ENCODE results near the gene RPH3AL. TPM values are rescaled to one million over a fixed set of nuclear protein-coding genes. Genes with fewer than 3 reads are reported as not detected.

The RPH3AL gene
- total RNA-seq, 2 experiments from 2014 or later: 1.7 to 3.0 TPM

- Mint-ChIP-seq H3K4me1 (ENCODE audit: low read depth) (no peaks in the 10 kb centered on the region), H3K9me3 (no peaks in the 10 kb centered on the region), H3K4me3 (no peak overlapping the region), H3K27me3 (no peaks in the 10 kb centered on the region), H3K36me3 (no peaks in the 10 kb centered on the region), H3K27ac (no peak overlapping the region)
- DNase-seq: no peak
- intact Hi-C loops (cut with micrococcal nuclease): no loop called here
- CTCF ChIA-PET: no interaction called here
- POLR2A ChIA-PET: no interaction called here
Observed at GRCh38 chr17:266219-266618, 86.4 kb downstream of the RPH3AL start.

GRCh38 chr17:265718-266117 is 86.9 kb downstream of the RPH3AL start:
- Mint-ChIP-seq H3K27ac (no peak overlapping the region), H3K27me3 (no peaks in the 10 kb centered on the region)
- no peak for DNase-seq

DNA sequence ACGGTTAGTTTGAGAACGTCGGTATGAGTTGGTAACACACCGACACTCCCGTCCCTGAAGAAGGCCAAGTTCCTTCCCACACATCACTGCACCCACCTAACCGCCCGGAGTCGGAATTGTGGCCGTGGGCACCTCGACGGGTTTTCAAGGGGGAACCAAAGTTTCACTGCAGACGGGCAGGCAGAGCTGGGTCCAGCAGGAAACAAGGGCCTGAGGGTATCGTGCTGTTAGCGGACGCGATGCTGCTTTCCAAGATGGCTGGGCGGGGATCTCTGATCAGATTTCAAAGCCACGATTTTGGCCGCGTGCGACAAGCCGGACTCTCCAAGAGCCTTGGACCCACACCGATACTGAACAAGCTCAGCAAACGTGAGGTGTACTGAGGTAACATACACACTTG is 88.8 kb downstream of the RPH3AL start:
- Mint-ChIP-seq H3K4me3 (no peak overlapping the region), H3K9me3 (no peaks in the 10 kb centered on the region), H3K36me3 (no peaks in the 10 kb centered on the region), H3K4me1 (ENCODE audit: low read depth) (no peaks in the 10 kb centered on the region), H3K27me3 (peaks cover 2% of the 10 kb centered on the region), H3K27ac (no peak overlapping the region)
- CTCF ChIA-PET: no interaction called here
- POLR2A ChIA-PET: no interaction called here
- DNase-seq: no peak
- intact Hi-C loops (cut with micrococcal nuclease): no loop called here

More at GRCh38 chr17:265718-266117, 86.9 kb downstream of the RPH3AL start:
- intact Hi-C loops (cut with micrococcal nuclease): no loop called here
- no peaks in the 10 kb centered on the region for H3K9me3 Mint-ChIP-seq
- ChIA-PET POLR2A (no interaction called here), CTCF (no interaction called here)
- no peaks in the 10 kb centered on the region for H3K36me3 Mint-ChIP-seq
- no peak overlapping the region for H3K4me3 Mint-ChIP-seq
- no peaks in the 10 kb centered on the region for H3K4me1 Mint-ChIP-seq (ENCODE audit: low read depth)

- no peaks in the 10 kb centered on the region for H3K9me3 Mint-ChIP-seq
- POLR2A ChIA-PET: no interaction called here
- intact Hi-C loops (cut with micrococcal nuclease): no loop called here
- H3K4me1 Mint-ChIP-seq (ENCODE audit: low read depth): no peaks in the 10 kb centered on the region
- no peak for DNase-seq
- no peak overlapping the region for H3K27ac Mint-ChIP-seq
- CTCF ChIA-PET: no interaction called here
- H3K27me3 Mint-ChIP-seq: peaks cover 2% of the 10 kb centered on the region
- H3K4me3 Mint-ChIP-seq: no peak overlapping the region
- H3K36me3 Mint-ChIP-seq: no peaks in the 10 kb centered on the region
Observed at GRCh38 chr17:263271-263670, 89.3 kb downstream of the RPH3AL start.

GRCh38 chr17:261635-262034 is 91.0 kb downstream of the RPH3AL start:
- intact Hi-C loops (cut with micrococcal nuclease): no loop called here
- H3K4me3 Mint-ChIP-seq: no peak overlapping the region
- H3K4me1 Mint-ChIP-seq (ENCODE audit: low read depth): no peaks in the 10 kb centered on the region
- H3K36me3 Mint-ChIP-seq: no peaks in the 10 kb centered on the region
- H3K27me3 Mint-ChIP-seq: peaks cover 2% of the 10 kb centered on the region
- H3K27ac Mint-ChIP-seq: no peak overlapping the region
- CTCF ChIA-PET: no interaction called here
- H3K9me3 Mint-ChIP-seq: no peaks in the 10 kb centered on the region
- no peak for DNase-seq
- POLR2A ChIA-PET: no interaction called here

DNA sequence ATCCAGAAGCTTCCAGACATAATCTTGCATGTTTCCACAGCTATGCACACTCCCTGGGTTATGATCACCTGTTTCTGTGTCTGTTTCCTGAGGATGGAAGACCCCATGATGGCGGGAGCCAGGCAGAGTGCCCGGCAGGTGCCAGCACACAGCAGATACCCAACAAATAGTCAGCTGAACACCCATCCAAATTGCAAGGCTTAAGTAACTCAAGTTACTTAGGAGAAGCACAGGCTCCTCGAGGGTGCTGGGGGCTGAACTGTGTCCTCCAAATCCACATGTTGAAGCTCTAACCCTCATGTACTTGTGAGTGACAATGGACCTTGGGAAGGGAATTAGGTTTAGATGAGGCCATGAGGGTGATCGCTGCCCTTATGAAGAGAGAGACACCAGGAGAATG is 91.7 kb downstream of the RPH3AL start:
- CTCF ChIA-PET: no interaction called here
- intact Hi-C loops (cut with micrococcal nuclease): no loop called here

DNA sequence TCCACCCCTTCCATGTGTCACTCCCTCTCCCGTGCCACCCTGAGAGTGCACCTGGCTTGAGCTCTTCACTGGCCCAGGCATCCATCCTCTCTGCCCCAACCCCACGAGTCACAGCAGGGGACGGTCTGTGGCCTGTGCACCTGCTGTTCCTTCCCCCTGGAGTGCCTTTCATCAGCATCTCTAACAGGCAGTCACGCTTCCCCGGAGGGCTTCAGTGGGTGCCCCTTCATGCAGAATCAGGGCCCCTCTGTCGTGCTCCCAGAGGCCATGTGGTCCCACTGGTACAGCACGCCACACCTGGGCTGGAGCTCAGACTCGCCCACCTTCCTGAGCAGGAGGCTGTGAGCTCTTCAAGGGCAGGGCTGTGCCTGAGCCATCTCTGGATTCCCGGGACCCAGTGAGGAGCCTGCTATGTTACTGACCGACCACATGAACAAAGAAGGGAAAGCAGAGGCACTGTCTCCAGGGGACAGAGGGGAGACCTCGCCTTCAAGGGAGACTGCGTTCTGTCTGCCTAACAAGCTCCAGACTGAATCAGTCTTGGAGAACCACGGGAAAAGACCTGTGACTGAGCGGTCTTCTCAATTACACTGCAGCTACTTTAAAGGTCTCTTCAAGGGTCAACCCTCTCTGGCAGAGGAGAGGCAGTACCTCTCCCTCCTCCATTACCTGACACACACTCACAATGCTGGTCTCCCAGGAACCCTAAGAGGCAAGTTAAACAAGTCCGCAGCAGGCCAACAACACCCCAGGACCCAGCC is 92.4 kb downstream of the RPH3AL start:
- DNase-seq: no peak
- intact Hi-C loops (cut with micrococcal nuclease): no loop called here
- H3K4me1 Mint-ChIP-seq (ENCODE audit: low read depth): no peaks in the 10 kb centered on the region
- ChIA-PET POLR2A (no interaction called here), CTCF (no interaction called here)
- H3K36me3 Mint-ChIP-seq: no peaks in the 10 kb centered on the region
- no peak overlapping the region for H3K27ac Mint-ChIP-seq
- no peak overlapping the region for H3K4me3 Mint-ChIP-seq
- H3K27me3 Mint-ChIP-seq: peaks cover 2% of the 10 kb centered on the region
- H3K9me3 Mint-ChIP-seq: no peaks in the 10 kb centered on the region

More for the DNA sequence above, 91.7 kb downstream of the RPH3AL start:
- Mint-ChIP-seq H3K27ac (no peak overlapping the region), H3K36me3 (no peaks in the 10 kb centered on the region), H3K4me1 (ENCODE audit: low read depth) (no peaks in the 10 kb centered on the region), H3K4me3 (no peak overlapping the region), H3K27me3 (peaks cover 2% of the 10 kb centered on the region), H3K9me3 (no peaks in the 10 kb centered on the region)
- POLR2A ChIA-PET: no interaction called here
- DNase-seq: no peak

- peaks cover 2% of the 10 kb centered on the region for H3K27me3 Mint-ChIP-seq
- no peaks in the 10 kb centered on the region for H3K9me3 Mint-ChIP-seq
- ChIA-PET POLR2A (no interaction called here), CTCF (no interaction called here)
- no peak overlapping the region for H3K27ac Mint-ChIP-seq
- no peak for DNase-seq
- no peaks in the 10 kb centered on the region for H3K36me3 Mint-ChIP-seq
- no peak overlapping the region for H3K4me3 Mint-ChIP-seq
- no peaks in the 10 kb centered on the region for H3K4me1 Mint-ChIP-seq (ENCODE audit: low read depth)
- intact Hi-C loops (cut with micrococcal nuclease): no loop called here
Observed at GRCh38 chr17:259341-259976, 93.1 kb downstream of the RPH3AL start.

GRCh38 chr17:258906-259305 is 93.7 kb downstream of the RPH3AL start:
- no peak for DNase-seq
- H3K9me3 Mint-ChIP-seq: no peaks in the 10 kb centered on the region
- CTCF ChIA-PET: no interaction called here
- POLR2A ChIA-PET: no interaction called here
- intact Hi-C loops (cut with micrococcal nuclease): no loop called here
- H3K4me1 Mint-ChIP-seq (ENCODE audit: low read depth): no peaks in the 10 kb centered on the region
- peaks cover 2% of the 10 kb centered on the region for H3K27me3 Mint-ChIP-seq
- H3K4me3 Mint-ChIP-seq: no peak overlapping the region
- no peak overlapping the region for H3K27ac Mint-ChIP-seq
- no peaks in the 10 kb centered on the region for H3K36me3 Mint-ChIP-seq

DNA sequence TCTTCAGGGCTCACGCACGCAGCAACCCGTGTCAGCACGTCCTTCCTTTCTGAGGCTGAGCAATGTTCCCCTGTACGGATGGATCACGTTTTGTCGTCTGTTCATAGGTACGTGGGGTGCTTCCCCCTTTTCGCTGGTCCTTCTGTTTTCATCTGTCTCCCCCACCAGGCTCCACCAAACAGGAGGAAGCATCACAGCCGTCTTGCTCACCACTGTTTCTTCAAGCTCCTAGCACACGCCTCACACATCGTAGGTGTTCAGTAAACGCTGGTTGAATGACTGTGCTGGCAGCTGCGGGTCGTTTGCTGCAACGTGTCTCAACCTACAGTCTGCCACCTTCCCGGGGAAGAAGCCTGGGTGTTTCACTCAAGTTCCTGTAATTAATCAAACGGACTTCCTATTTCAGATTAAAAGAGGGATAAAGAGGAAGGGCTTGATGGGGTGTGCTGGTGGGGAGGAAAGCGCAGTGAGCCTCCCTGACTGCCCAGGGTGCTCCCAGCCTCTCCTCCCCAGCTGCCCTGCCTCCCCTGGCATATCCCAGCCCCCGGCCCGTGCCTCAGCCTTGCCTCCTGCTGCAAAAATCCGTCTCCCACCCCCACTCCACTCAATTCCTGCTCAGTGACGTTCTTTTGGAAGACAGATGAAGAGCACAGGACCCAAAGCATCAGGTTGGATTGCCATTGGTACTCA is 94.4 kb downstream of the RPH3AL start:
- POLR2A ChIA-PET: no interaction called here
- no peak overlapping the region for H3K4me3 Mint-ChIP-seq
- no peaks in the 10 kb centered on the region for H3K4me1 Mint-ChIP-seq (ENCODE audit: low read depth)
- no peaks in the 10 kb centered on the region for H3K36me3 Mint-ChIP-seq
- intact Hi-C loops (cut with micrococcal nuclease): no loop called here
- CTCF ChIA-PET: no interaction called here
- no peak for DNase-seq
- no peaks in the 10 kb centered on the region for H3K9me3 Mint-ChIP-seq
- H3K27ac Mint-ChIP-seq: no peak overlapping the region
- peaks cover 2% of the 10 kb centered on the region for H3K27me3 Mint-ChIP-seq

DNA sequence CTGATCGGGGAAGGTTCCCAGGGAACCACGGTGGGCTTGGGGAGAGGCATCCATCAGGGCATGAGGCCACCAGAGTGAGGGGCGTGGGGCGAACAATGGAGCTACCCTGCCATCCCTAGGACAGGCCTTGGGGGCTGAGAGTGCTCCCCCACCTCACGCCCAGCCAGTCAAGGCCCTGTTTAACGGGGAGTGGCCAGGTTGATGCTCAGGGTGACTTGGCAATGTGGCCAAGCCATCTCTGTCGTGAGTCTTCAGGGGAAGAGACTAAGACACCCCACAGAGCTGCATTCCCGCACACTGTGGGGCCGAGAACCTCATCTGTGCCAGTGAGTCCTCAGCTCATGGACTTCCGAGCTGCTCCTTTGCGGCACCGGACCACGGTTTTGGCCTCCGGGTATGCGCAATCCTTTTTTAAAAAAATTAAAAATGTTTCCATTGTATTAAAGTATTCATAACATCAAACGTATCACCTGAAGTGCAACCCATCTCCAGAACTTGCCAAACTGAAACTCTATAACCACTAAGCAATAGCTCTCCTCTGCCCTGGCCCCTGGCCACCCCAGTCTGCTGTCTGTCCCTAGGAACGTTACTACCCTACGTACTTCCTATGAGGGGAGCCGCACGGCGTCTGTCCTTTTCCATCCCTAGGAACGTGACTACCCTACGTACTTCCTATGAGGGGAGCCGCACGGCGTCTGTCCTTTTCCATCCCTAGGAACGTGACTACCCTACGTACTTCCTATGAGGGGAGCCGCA is 99.3 kb downstream of the RPH3AL start:
- Mint-ChIP-seq H3K27me3 (no peaks in the 10 kb centered on the region), H3K4me3 (no peak overlapping the region), H3K27ac (no peak overlapping the region), H3K36me3 (no peaks in the 10 kb centered on the region), H3K4me1 (ENCODE audit: low read depth) (no peaks in the 10 kb centered on the region), H3K9me3 (no peaks in the 10 kb centered on the region)
- ChIA-PET CTCF (no interaction called here), POLR2A (no interaction called here)
- DNase-seq: no peak
- intact Hi-C loops (cut with micrococcal nuclease): no loop called here

DNA sequence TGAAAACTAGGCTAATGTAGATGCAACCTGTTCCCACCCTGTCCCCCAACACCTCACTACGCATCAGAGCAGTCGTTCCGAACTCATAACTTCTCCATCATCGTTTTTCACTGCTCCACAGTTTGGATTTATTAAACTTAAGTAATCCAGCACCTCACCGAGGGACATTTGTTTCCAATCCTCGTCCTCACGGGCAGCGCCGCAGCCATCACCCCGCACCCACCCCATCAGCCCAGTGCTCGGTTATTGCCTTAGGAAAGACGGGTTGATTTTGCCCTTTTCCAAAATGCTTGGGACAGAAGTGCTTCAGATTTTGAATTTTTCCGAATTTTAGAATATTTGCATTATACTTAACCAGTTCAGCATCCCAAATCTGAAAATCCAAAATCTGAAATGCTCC is 100.2 kb downstream of the RPH3AL start:
- H3K27me3 Mint-ChIP-seq: no peaks in the 10 kb centered on the region
- POLR2A ChIA-PET: no interaction called here
- CTCF ChIA-PET: no interaction called here
- H3K36me3 Mint-ChIP-seq: no peaks in the 10 kb centered on the region
- intact Hi-C loops (cut with micrococcal nuclease): no loop called here
- no peak overlapping the region for H3K27ac Mint-ChIP-seq
- H3K9me3 Mint-ChIP-seq: no peaks in the 10 kb centered on the region
- no peak overlapping the region for H3K4me3 Mint-ChIP-seq
- no peak for DNase-seq
- H3K4me1 Mint-ChIP-seq (ENCODE audit: low read depth): no peaks in the 10 kb centered on the region
